ENCODE results near the gene HSD17B11. TPM values are rescaled to one million over a fixed set of nuclear protein-coding genes. Genes with fewer than 3 reads are reported as not detected.

Gene HSD17B11
- polyA plus RNA-seq, 1 donor from 2014 or later = 2.2 TPM

DNA sequence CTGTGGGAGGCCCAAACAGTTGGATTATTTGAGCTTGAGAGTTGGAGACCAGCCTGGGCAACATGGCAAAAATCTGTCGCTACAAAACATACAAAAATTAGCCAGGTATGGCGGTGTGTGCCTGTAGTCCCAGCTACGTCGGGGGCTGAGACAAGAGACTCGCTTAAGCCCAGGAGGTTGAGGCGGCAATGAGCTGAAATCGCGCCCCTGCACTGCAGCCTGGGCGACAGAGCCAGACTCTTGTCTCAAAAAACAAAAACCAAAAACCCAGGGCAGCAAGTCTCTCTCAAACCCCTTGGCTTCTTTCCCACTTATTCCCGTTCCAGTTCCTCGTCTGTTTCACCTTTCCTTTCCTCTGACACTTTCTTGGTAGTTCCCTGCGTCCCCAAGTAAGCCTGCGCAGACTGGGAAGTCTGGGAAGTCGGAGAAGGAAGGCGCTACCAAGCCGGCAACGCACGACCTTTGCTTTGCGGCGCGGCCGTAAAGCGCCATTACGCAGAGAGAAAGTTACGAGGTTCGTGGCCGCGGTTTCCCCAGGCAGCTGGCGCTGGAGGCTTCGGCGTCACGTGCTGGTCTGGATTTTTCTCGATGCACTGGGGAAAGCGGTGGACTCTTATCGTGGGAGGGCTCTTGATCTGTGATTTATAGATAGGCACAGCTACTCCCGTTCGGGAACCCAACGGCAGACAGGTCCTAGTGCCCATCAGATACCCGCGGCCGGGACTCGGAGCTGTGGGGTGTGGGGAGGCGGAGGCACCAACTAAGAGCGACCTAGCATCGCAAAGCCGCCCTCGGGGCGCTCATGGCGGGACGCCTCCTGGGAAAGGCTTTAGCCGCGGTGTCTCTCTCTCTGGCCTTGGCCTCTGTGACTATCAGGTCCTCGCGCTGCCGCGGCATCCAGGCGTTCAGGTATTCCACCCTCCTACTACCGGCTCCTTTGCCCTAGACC, 31.4 kb upstream of the HSD17B11 start, which contains the start of gene NUDT9:
TSS of gene NUDT9 (plus strand) at position 470 of the 949 bp plus-strand sequence. CDS start at position 803, 333 bp downstream.
- Histone ChIP-seq H3K27ac (ENCODE audit: low read length) (peak within 1 kb of the TSS; percentile 76), H3K9me2 (ENCODE audit: insufficient read depth, low read length) (no peaks in the 10 kb centered on the region), H3K4me2 (ENCODE audit: low read length) (peak within 1 kb of the TSS; percentile 72), H3K27me3 (ENCODE audit: insufficient read depth, low read depth, low read length) (no peaks in the 10 kb centered on the region), H3K4me3 (ENCODE audit: low read length) (peak within 1 kb of the TSS; percentile 81), H3K9ac (ENCODE audit: low read length) (peak within 1 kb of the TSS; percentile 77), H3K9me3 (ENCODE audit: low read length) (no peaks in the 10 kb centered on the region), H2AFZ (ENCODE audit: low read depth, low read length) (peak within 1 kb of the TSS; percentile 91), H4K20me1 (ENCODE audit: insufficient read depth) (no peaks in the 10 kb centered on the region), H3F3A (ENCODE audit: insufficient read depth, low read length, poor library complexity, severe bottlenecking) (no peaks in the 10 kb centered on the region), H3K36me3 (ENCODE audit: insufficient read depth, low read length) (no peaks in the 10 kb centered on the region), H3K79me2 (replicated peaks; ENCODE audit: insufficient read depth, low read length) (peaks cover 31% of the 10 kb centered on the region)
- TF ChIP-seq EZH2 (IDR thresholded peaks at IDR 0.05; ENCODE audit: borderline replicate concordance, insufficient read depth, low read length, poor library complexity, severe bottlenecking) (no peak), REST (IDR thresholded peaks at IDR 0.05; ENCODE audit: borderline replicate concordance) (peak; percentile 89), POLR2AphosphoS5 (IDR thresholded peaks at IDR 0.05) (peak; percentile 71), RAD21 (conservative IDR thresholded peaks at IDR 0.05) (peak; percentile 24), CTCF (IDR thresholded peaks at IDR 0.05; ENCODE audit: poor library complexity, severe bottlenecking) (no peak), MXI1 (conservative IDR thresholded peaks at IDR 0.05; ENCODE audit: poor library complexity, severe bottlenecking) (peak; percentile 70), EP300 (conservative IDR thresholded peaks at IDR 0.05; ENCODE audit: poor library complexity, severe bottlenecking) (peak; percentile 44), SMC3 (conservative IDR thresholded peaks at IDR 0.05; ENCODE audit: poor library complexity) (peak; percentile 24), TAF1 (IDR thresholded peaks at IDR 0.05; ENCODE audit: low read depth) (peak; percentile 91)

GRCh38 chr4:87420276-87420830, 29.4 kb upstream of the HSD17B11 start:
- H3K4me2 ChIP-seq (ENCODE audit: low read length) = no peak overlapping the region
- H3K9ac ChIP-seq (ENCODE audit: low read length) = no peak overlapping the region
- H3K27ac ChIP-seq (ENCODE audit: low read length) = no peak overlapping the region
- H3K9me2 ChIP-seq (ENCODE audit: insufficient read depth, low read length) = no peaks in the 10 kb centered on the region
- TF ChIP-seq SMC3 (conservative IDR thresholded peaks at IDR 0.05; ENCODE audit: poor library complexity) (no peak), EP300 (conservative IDR thresholded peaks at IDR 0.05; ENCODE audit: poor library complexity, severe bottlenecking) (no peak), EZH2 (IDR thresholded peaks at IDR 0.05; ENCODE audit: borderline replicate concordance, insufficient read depth, low read length, poor library complexity, severe bottlenecking) (no peak), RAD21 (conservative IDR thresholded peaks at IDR 0.05) (no peak), POLR2AphosphoS5 (IDR thresholded peaks at IDR 0.05) (no peak), REST (IDR thresholded peaks at IDR 0.05; ENCODE audit: borderline replicate concordance) (no peak), TAF1 (IDR thresholded peaks at IDR 0.05; ENCODE audit: low read depth) (no peak), CTCF (IDR thresholded peaks at IDR 0.05; ENCODE audit: poor library complexity, severe bottlenecking) (no peak), MXI1 (conservative IDR thresholded peaks at IDR 0.05; ENCODE audit: poor library complexity, severe bottlenecking) (no peak)
- H3K79me2 ChIP-seq (replicated peaks; ENCODE audit: insufficient read depth, low read length) = peaks cover 23% of the 10 kb centered on the region
- no peak overlapping the region for H2AFZ ChIP-seq (ENCODE audit: low read depth, low read length)
- H3K4me3 ChIP-seq (ENCODE audit: low read length) = no peak overlapping the region
- H3K9me3 ChIP-seq (ENCODE audit: low read length) = no peaks in the 10 kb centered on the region
- no peaks in the 10 kb centered on the region for H3K27me3 ChIP-seq (ENCODE audit: insufficient read depth, low read depth, low read length)
- H3K36me3 ChIP-seq (ENCODE audit: insufficient read depth, low read length) = no peaks in the 10 kb centered on the region
- H3F3A ChIP-seq (ENCODE audit: insufficient read depth, low read length, poor library complexity, severe bottlenecking) = no peaks in the 10 kb centered on the region
- H4K20me1 ChIP-seq (ENCODE audit: insufficient read depth) = no peaks in the 10 kb centered on the region
